Body of pancreas (tissue), 4 donors: Measurements from ENCODE around the gene EDDM3A. TPM values are rescaled to one million over a fixed set of nuclear protein-coding genes. Genes with fewer than 3 reads are reported as not detected.

Experiments
- ATAC-seq: fragments of 150-250 bp; one replicate; pipeline ENCODE4 v1.9.1; 2016
- DNase-seq, 4 donors: peaks; one replicate each; pipeline ENCODE4 v3.0.0-alpha.2; 2019
- H3K27ac ChIP-seq, 4 donors: fragments of 200-600 bp; sonication (generic); 1 replicate in 3 of 4; 2 replicates in 1 of 4; pipeline versions ENCODE4 v1.5.1 to v1.6.1; 2016 to 2019; ENCODE audit warnings: mild to moderate bottlenecking in 1 of 4, mixed read lengths in 1 of 4, moderate library complexity in 1 of 4
- H3K27me3 ChIP-seq, 2 donors: fragments of 200-600 bp; sonication (generic); one replicate each; pipeline ENCODE4 v1.6.0; 2016; ENCODE audit warnings: mild to moderate bottlenecking in 1 of 2
- H3K36me3 ChIP-seq, 2 donors: fragments of 200-600 bp; sonication (generic); replicated peaks in 1 of 2; 2 replicates each; pipeline ENCODE4 v1.5.1; 2016; ENCODE audit warnings: low read depth in 2 of 2; ENCODE audit not compliant: insufficient read depth in 1 of 2
- H3K4me1 ChIP-seq: fragments of 200-600 bp; sonication (generic); one replicate; pipeline ENCODE4 v1.6.0; 2016
- H3K4me3 ChIP-seq, 2 donors: fragments of 200-600 bp; sonication (generic); 1 replicate in 1 of 2; 2 replicates in 1 of 2; pipeline ENCODE4 v1.5.1; 2016 to 2019
- H3K9me3 ChIP-seq, 3 donors: fragments of 200-600 bp; sonication (generic); 1 replicate in 2 of 3; 2 replicates in 1 of 3; pipeline ENCODE4 v1.5.1; 2016
- CTCF ChIP-seq, 7 experiments: fragments of 450-650 bp in 4 of 7; fragments of 200-600 bp in 3 of 7; sonication (generic) in 3 of 7; IDR thresholded peaks; one replicate each; pipeline ENCODE4 v1.5.1; 2016 to 2019; ENCODE audit warnings: antibody characterized with exemption in 7 of 7
- POLR2A ChIP-seq, 3 donors: fragments of 450-650 bp; IDR thresholded peaks; one replicate each; pipeline ENCODE4 v1.6.1; 2016; ENCODE audit warnings: antibody characterized with exemption in 3 of 3, mild to moderate bottlenecking in 2 of 3
- whole genome bisulfite sequencing, 2 donors: methylation state at CpG; one replicate each; pipeline ENCODE4 v1.1.5; 2017; 5-methylcytosine and 5-hydroxymethylcytosine counted together
- intact Hi-C: fragments of 100-400 bp; cut with DNase I; formaldehyde crosslinking; loops from one replicate; pipeline ENCODE4 v1.15.1; 2023
- total RNA-seq, 2 donors: library from RNA; depleted of rRNA; stranded (reverse); fragments of >200 nt; gene quantifications; one replicate each; pipeline ENCODE4 v1.1.0, GENCODE V29; 2016

EDDM3A gene
- total RNA-seq, 2 donors from 2014 or later, result not detected

- 60 to 66% methylated on average over 4 of the region's 4 CpGs for WGBS, 2 donors
- H3K36me3 ChIP-seq, result no peaks in the 10 kb centered on the region
- no peak overlapping the region for H3K4me3 ChIP-seq
- no peaks in the 10 kb centered on the region for H3K27me3 ChIP-seq
- no peak overlapping the region for H3K27ac ChIP-seq
- TF ChIP-seq POLR2A (IDR thresholded peaks at IDR 0.05) (no peak), CTCF (IDR thresholded peaks at IDR 0.05) (no peak)
- no peaks in the 10 kb centered on the region for H3K9me3 ChIP-seq
- no peaks in the 10 kb centered on the region for H3K4me1 ChIP-seq
- intact Hi-C loops, result no loop called here
- DNase-seq (no peak), ATAC-seq (no peak)
Measured at GRCh38 chr14:20742132-20742531, 3.6 kb upstream of the EDDM3A start.

DNA sequence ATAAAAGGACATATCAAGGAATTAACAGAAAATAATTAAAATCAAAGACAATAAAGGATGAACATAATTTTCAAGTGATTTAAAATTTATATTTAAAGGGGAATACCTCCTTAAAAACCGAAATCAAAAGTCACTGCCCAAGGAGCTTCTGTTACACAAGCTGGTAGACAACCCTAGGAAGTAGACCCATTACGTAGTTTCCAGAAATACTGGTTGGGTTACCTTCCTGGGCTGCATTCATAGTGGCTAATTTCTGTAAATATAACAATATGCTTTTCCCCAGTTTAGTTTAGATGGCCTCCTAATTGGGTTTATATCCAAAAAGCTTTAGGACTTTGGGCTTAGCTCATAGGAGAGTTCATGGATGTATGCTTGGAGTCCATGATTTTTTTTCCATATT is 2.1 kb upstream of the EDDM3A start:
- H3K27me3 ChIP-seq, result no peaks in the 10 kb centered on the region
- H3K4me3 ChIP-seq, result no peak overlapping the region
- 59 to 76% methylated on average over 2 of the region's 2 CpGs for WGBS, 2 donors
- ATAC-seq (no peak), DNase-seq (no peak)
- no peaks in the 10 kb centered on the region for H3K36me3 ChIP-seq
- no peak for TF ChIP-seq POLR2A (IDR thresholded peaks at IDR 0.05)
- intact Hi-C loops, result no loop called here
- H3K27ac ChIP-seq, result no peak overlapping the region
- no peaks in the 10 kb centered on the region for H3K4me1 ChIP-seq
- H3K9me3 ChIP-seq, result no peaks in the 10 kb centered on the region

DNA sequence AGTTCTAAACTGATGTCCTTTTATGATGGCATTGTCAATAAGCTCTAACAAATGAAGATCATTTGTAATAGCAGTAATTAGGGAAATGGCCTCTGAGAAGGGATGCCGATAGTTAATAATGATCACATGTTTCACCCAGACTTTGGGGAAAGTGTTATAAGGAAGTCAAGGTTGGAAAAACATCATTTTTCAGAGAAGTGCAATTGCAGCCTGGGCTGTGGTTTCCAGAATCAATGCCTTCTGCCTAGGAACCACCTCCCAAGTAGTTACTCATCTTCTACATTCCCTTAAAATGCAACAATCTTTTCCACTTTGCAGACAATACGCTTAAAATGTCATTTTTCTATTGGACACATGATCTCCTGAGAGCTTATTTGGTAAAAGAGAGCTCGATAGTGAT is 879 bp downstream of the EDDM3A start:
- no peaks in the 10 kb centered on the region for H3K4me1 ChIP-seq
- TF ChIP-seq CTCF (IDR thresholded peaks at IDR 0.05) (no peak), POLR2A (IDR thresholded peaks at IDR 0.05) (no peak)
- no peaks in the 10 kb centered on the region for H3K36me3 ChIP-seq
- WGBS, 2 donors, result 85 to 89% methylated on average over 3 of the region's 3 CpGs
- H3K4me3 ChIP-seq, result no peak overlapping the region
- intact Hi-C loops, result no loop called here
- no peak for ATAC-seq
- DNase-seq, result no peak
- no peaks in the 10 kb centered on the region for H3K27me3 ChIP-seq
- H3K9me3 ChIP-seq, result no peaks in the 10 kb centered on the region
- H3K27ac ChIP-seq, result no peak overlapping the region

DNA sequence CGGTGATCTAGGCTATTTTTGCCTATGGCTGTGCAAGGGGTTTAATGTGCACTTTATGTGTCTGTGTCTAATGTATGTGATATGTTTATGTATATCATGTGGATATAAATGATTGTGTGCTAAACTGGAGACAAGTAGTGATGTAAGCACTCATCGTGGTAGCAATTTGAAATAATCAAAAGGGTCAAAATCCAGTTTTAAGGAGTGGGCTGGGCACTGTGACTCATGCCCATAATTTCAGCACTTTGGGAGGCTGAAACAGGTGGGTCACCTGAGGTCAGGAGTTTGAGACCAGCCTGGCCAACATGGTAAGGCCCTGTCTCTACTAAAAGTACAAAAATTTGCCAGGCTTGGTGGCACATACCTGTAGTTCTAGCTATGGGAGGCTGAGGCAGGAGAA is 2.8 kb downstream of the EDDM3A start:
- no peaks in the 10 kb centered on the region for H3K4me1 ChIP-seq
- H3K27me3 ChIP-seq, result no peaks in the 10 kb centered on the region
- H3K27ac ChIP-seq, result no peak overlapping the region
- peaks cover 0 to 12% (median 0%) of the 10 kb centered on the region in 3 donors for H3K9me3 ChIP-seq
- WGBS, 2 donors, result 85 to 88% methylated on average over 2 of the region's 2 CpGs
- intact Hi-C loops, result no loop called here
- no peak overlapping the region for H3K4me3 ChIP-seq
- H3K36me3 ChIP-seq, result no peaks in the 10 kb centered on the region
- ATAC-seq (no peak), DNase-seq (no peak)
- no peak for TF ChIP-seq POLR2A (IDR thresholded peaks at IDR 0.05)
- no peak for TF ChIP-seq CTCF (IDR thresholded peaks at IDR 0.05)

GRCh38 chr14:20750194-20750593 is 4.5 kb downstream of the EDDM3A start:
- TF ChIP-seq CTCF (IDR thresholded peaks at IDR 0.05) (no peak), POLR2A (IDR thresholded peaks at IDR 0.05) (no peak)
- intact Hi-C loops, result no loop called here
- no peak overlapping the region for H3K27ac ChIP-seq
- H3K9me3 ChIP-seq, result peaks cover 0 to 12% (median 0%) of the 10 kb centered on the region in 3 donors
- ATAC-seq, result no peak
- H3K4me1 ChIP-seq, result peaks cover 10% of the 10 kb centered on the region
- 50% methylated on average over 1 of the region's 1 CpG for WGBS, 2 donors
- H3K27me3 ChIP-seq, result no peaks in the 10 kb centered on the region
- DNase-seq, result no peak
- H3K36me3 ChIP-seq, result no peaks in the 10 kb centered on the region
- H3K4me3 ChIP-seq, result no peak overlapping the region
